ENCODE measurements around the gene PCDHGB2. TPM values are rescaled to one million over a fixed set of nuclear protein-coding genes. Genes with fewer than 3 reads are reported as not detected.

PCDHGB2 gene
- total RNA-seq, 1 experiment from 2014 or later = 1.4 TPM

GRCh38 chr5:141369994-141370848 is 10.4 kb downstream of the PCDHGB2 start, which contains the start of gene PCDHGB3:
TSS of gene PCDHGB3 (plus strand) at chr5:141370242. CDS start at chr5:141370395, 153 bp downstream.
- ATAC-seq (no peak), DNase-seq (no peak)
- no peaks in the 10 kb centered on the region for H3K27me3 ChIP-seq (ENCODE audit: low read length)
- TF ChIP-seq EZH2 (IDR thresholded peaks at IDR 0.05; ENCODE audit: low read length, unreplicated experiment) (no peak), EZH2phosphoT487 (IDR thresholded peaks at IDR 0.05; ENCODE audit: borderline replicate concordance, low read length) (no peak), CTCF (conservative IDR thresholded peaks at IDR 0.05; ENCODE audit: low read depth, low read length) (no peak)
- ChIA-PET CTCF (no interaction called here), POLR2A (ENCODE audit: unreplicated experiment) (no interaction called here)
- no peaks in the 10 kb centered on the region for H4K20me1 ChIP-seq (ENCODE audit: low read length)
- H3K9me3 ChIP-seq (ENCODE audit: low read length) = no peaks in the 10 kb centered on the region
- no peak within 1 kb of the TSS for H2AFZ ChIP-seq (ENCODE audit: low read length)
- H3K4me1 ChIP-seq (ENCODE audit: insufficient read depth, low read length) = no peaks in the 10 kb centered on the region
- H3K27ac ChIP-seq (ENCODE audit: low read length) = no peak within 1 kb of the TSS
- H3K79me2 ChIP-seq (ENCODE audit: low read length) = no peaks in the 10 kb centered on the region
- no peak within 1 kb of the TSS for H3K9ac ChIP-seq (ENCODE audit: low read length)
- H3F3A ChIP-seq (ENCODE audit: low read length, unreplicated experiment) = no peaks in the 10 kb centered on the region
- BruUV-seq (replicated peaks) = no TSS peak
- no peak within 1 kb of the TSS for H3K4me3 ChIP-seq (ENCODE audit: low read length)
- H3K9me2 ChIP-seq (replicated peaks; ENCODE audit: low read length) = no peaks in the 10 kb centered on the region
- H3K36me3 ChIP-seq (ENCODE audit: low read depth, low read length) = no peaks in the 10 kb centered on the region; the same call in 1 of the 2 replicates
- H3K4me2 ChIP-seq (ENCODE audit: low read length) = no peak within 1 kb of the TSS
- intact Hi-C loops (cut with micrococcal nuclease) = no loop called here

GRCh38 chr5:141371572-141372475 is 12.0 kb downstream of the PCDHGB2 start:
- Histone ChIP-seq H3K27ac (ENCODE audit: low read length) (no peak overlapping the region), H3K9me2 (replicated peaks; ENCODE audit: low read length) (no peaks in the 10 kb centered on the region), H3K27me3 (ENCODE audit: low read length) (no peaks in the 10 kb centered on the region), H3K4me3 (ENCODE audit: low read length) (no peak overlapping the region), H4K20me1 (ENCODE audit: low read length) (no peaks in the 10 kb centered on the region), H3K4me1 (ENCODE audit: insufficient read depth, low read length) (no peaks in the 10 kb centered on the region), H3K36me3 (ENCODE audit: low read depth, low read length) (no peaks in the 10 kb centered on the region), H3K79me2 (ENCODE audit: low read length) (no peaks in the 10 kb centered on the region), H3K4me2 (ENCODE audit: low read length) (no peak overlapping the region), H3F3A (ENCODE audit: low read length, unreplicated experiment) (no peaks in the 10 kb centered on the region), H3K9ac (ENCODE audit: low read length) (no peak overlapping the region), H2AFZ (ENCODE audit: low read length) (no peak overlapping the region), H3K9me3 (ENCODE audit: low read length) (no peaks in the 10 kb centered on the region)
- DNase-seq (no peak), ATAC-seq (no peak)
- no TSS peak for BruUV-seq (replicated peaks)
- POLR2A ChIA-PET (ENCODE audit: unreplicated experiment) = no interaction called here
- CTCF ChIA-PET = no interaction called here
- TF ChIP-seq CTCF (conservative IDR thresholded peaks at IDR 0.05; ENCODE audit: low read depth, low read length) = no peak
- TF ChIP-seq EZH2phosphoT487 (IDR thresholded peaks at IDR 0.05; ENCODE audit: borderline replicate concordance, low read length) = no peak
- no peak for TF ChIP-seq EZH2 (IDR thresholded peaks at IDR 0.05; ENCODE audit: low read length, unreplicated experiment)
- intact Hi-C loops (cut with micrococcal nuclease) = no loop called here
